H1 (cell line): ENCODE results near the gene MVP.

Source experiments
- ATF2 ChIP-seq: IDR thresholded peaks from 2 replicates; pipeline ENCODE4 v1.6.1; 2012; ENCODE audit warnings: low read length, inconsistent platforms
- CEBPB ChIP-seq: IDR thresholded peaks from 2 replicates; pipeline ENCODE4 v1.6.1; 2012; ENCODE audit warnings: low read depth, low read length
- CTBP2 ChIP-seq: IDR thresholded peaks from 2 replicates; pipeline ENCODE4 v1.7.0; 2011; ENCODE audit warnings: borderline replicate concordance, mild to moderate bottlenecking, moderate library complexity, mixed read lengths, low read length; ENCODE audit not compliant: insufficient read depth, insufficient read length
- NRF1 ChIP-seq: IDR thresholded peaks from 2 replicates; pipeline ENCODE4 v1.6.1; 2011; ENCODE audit warnings: mild to moderate bottlenecking, low read depth, low read length, improper control_type of control experiment
- POLR2A ChIP-seq, 2 experiments: IDR thresholded peaks; 1 replicate in 1 of 2; 2 replicates in 1 of 2; pipeline ENCODE4 v1.6.1; 2011; ENCODE audit warnings: low read depth in 2 of 2, low read length in 2 of 2, mild to moderate bottlenecking in 2 of 2; ENCODE audit errors: control extremely low read depth in 1 of 2
- POLR2AphosphoS5 ChIP-seq: IDR thresholded peaks from 2 replicates; pipeline ENCODE4 v1.6.1; 2011; ENCODE audit warnings: low read depth, low read length
- RFX5 ChIP-seq: IDR thresholded peaks from 2 replicates; pipeline ENCODE4 v1.6.1; 2011; ENCODE audit warnings: low read depth, low read length, improper control_type of control experiment, borderline replicate concordance
- RXRA ChIP-seq: IDR thresholded peaks from 2 replicates; pipeline ENCODE4 v1.6.1; 2011; ENCODE audit warnings: low read depth, mild to moderate bottlenecking, low read length, moderate library complexity; ENCODE audit not compliant: insufficient read depth
- SRF ChIP-seq: IDR thresholded peaks from 2 replicates; pipeline ENCODE4 v1.6.1; 2011; ENCODE audit warnings: mild to moderate bottlenecking, low read depth, low read length, moderate library complexity
- TAF1 ChIP-seq: IDR thresholded peaks from 2 replicates; pipeline ENCODE4 v1.6.1; 2011; ENCODE audit warnings: mild to moderate bottlenecking, low read depth, low read length
- YY1 ChIP-seq: IDR thresholded peaks from 2 replicates; pipeline ENCODE4 v1.6.1; 2011; ENCODE audit warnings: low read depth, mild to moderate bottlenecking, low read length
- TF ChIP-seq, protein P1 (sequence below), 3 experiments: IDR thresholded peaks; 1 replicate in 2 of 3; 2 replicates in 1 of 3; pipeline versions ENCODE4 v1.5.1 to v1.6.1; 2011; ENCODE audit warnings: low read length in 3 of 3, mild to moderate bottlenecking in 3 of 3, inconsistent platforms in 2 of 3, low read depth in 1 of 3, moderate library complexity in 1 of 3; ENCODE audit not compliant: insufficient read depth in 1 of 3; ENCODE audit errors: control extremely low read depth in 1 of 3
- TF ChIP-seq, protein P2 (sequence below): IDR thresholded peaks from 2 replicates; pipeline ENCODE4 v1.6.1; 2012; ENCODE audit warnings: inconsistent platforms

DNA sequence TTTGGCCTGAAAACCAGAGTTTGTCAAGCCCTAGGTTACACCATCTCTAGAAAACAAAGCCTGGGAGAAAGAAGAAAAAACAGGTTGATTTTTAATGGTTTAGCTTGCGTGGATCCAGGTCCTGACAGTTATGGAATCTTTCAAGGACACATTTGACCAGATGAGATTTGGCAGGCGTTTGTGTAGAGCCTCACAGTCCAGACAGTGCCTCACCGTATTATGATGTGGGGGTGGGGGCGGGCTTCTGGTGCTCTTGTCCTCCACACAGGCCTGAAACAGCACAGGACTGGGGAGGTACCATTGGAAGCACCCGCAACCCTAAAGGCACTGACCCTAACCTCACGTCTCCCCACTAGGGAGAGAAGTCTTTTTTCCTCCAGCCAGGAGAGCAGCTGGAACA, 19.6 kb downstream of the MVP start:
- TF ChIP-seq, protein P1, sequence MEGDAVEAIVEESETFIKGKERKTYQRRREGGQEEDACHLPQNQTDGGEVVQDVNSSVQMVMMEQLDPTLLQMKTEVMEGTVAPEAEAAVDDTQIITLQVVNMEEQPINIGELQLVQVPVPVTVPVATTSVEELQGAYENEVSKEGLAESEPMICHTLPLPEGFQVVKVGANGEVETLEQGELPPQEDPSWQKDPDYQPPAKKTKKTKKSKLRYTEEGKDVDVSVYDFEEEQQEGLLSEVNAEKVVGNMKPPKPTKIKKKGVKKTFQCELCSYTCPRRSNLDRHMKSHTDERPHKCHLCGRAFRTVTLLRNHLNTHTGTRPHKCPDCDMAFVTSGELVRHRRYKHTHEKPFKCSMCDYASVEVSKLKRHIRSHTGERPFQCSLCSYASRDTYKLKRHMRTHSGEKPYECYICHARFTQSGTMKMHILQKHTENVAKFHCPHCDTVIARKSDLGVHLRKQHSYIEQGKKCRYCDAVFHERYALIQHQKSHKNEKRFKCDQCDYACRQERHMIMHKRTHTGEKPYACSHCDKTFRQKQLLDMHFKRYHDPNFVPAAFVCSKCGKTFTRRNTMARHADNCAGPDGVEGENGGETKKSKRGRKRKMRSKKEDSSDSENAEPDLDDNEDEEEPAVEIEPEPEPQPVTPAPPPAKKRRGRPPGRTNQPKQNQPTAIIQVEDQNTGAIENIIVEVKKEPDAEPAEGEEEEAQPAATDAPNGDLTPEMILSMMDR (IDR thresholded peaks at IDR 0.05; ENCODE audit: control extremely low read depth in 1 of 3, insufficient read depth in 1 of 3, low read depth in 1 of 3, low read length in 3 of 3) = no peak
- no peak for TF ChIP-seq RFX5
- no peak for TF ChIP-seq POLR2AphosphoS5
- no peak for TF ChIP-seq CTBP2
- TF ChIP-seq ATF2 = no peak
- no peak for TF ChIP-seq POLR2A (IDR thresholded peaks at IDR 0.05; ENCODE audit: control extremely low read depth in 1 of 2, low read depth in 2 of 2, low read length in 2 of 2)
- no peak for TF ChIP-seq TAF1
- TF ChIP-seq, protein P2, sequence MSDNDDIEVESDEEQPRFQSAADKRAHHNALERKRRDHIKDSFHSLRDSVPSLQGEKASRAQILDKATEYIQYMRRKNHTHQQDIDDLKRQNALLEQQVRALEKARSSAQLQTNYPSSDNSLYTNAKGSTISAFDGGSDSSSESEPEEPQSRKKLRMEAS = no peak
- no peak for TF ChIP-seq NRF1
- no peak for TF ChIP-seq RXRA
- no peak for TF ChIP-seq CEBPB
- TF ChIP-seq SRF = no peak
- TF ChIP-seq YY1 = no peak
